ENCODE measurements around the gene ZCCHC4.

- TF ChIP-seq CTCF (IDR thresholded peaks at IDR 0.05), result no peak
- no peak for TF ChIP-seq POLR2A (IDR thresholded peaks at IDR 0.05)
These were observed 55.7 kb downstream of the ZCCHC4 start for GRCh38 chr4:25368315-25368714.

Measured in esophagus squamous epithelium (tissue), 4 donors.